HFFc6 (cell line): Measurements from ENCODE around the gene NYNRIN. TPM values are rescaled to one million over a fixed set of nuclear protein-coding genes. Genes with fewer than 3 reads are reported as not detected.
"Not testable (repeated sequence)": the region's sequence is repeated elsewhere in the genome, so short reads cannot be mapped to it uniquely, and the experiment has no call there.

Experiments used
- DNase-seq: peaks from one replicate; pipeline ENCODE4 v3.0.0-alpha.2; 2018
- H3K27ac Mint-ChIP-seq: 2 replicates; pipeline ENCODE4 v1.8.0; 2020; ENCODE audit warnings: mild to moderate bottlenecking, mixed read lengths
- H3K27me3 Mint-ChIP-seq: 2 replicates; pipeline ENCODE4 v1.8.0; 2021; ENCODE audit warnings: mild to moderate bottlenecking, moderate library complexity, mixed read lengths; ENCODE audit not compliant: insufficient read depth
- H3K36me3 Mint-ChIP-seq: 2 replicates; pipeline ENCODE4 v1.8.0; 2021; ENCODE audit warnings: low read depth, mixed read lengths
- H3K4me1 Mint-ChIP-seq: 2 replicates; pipeline ENCODE4 v1.8.0; 2020; ENCODE audit warnings: low read depth, mixed read lengths
- H3K4me3 Mint-ChIP-seq: 2 replicates; pipeline ENCODE4 v1.8.0; 2020; ENCODE audit warnings: mild to moderate bottlenecking, moderate library complexity, mixed read lengths
- H3K9me3 Mint-ChIP-seq: 2 replicates; pipeline ENCODE4 v1.8.0; 2020; ENCODE audit warnings: mild to moderate bottlenecking, mixed read lengths
- CTCF ChIP-seq: fragments of 200-600 bp; sonication (generic); IDR thresholded peaks from 2 replicates; pipeline ENCODE4 v1.5.0; 2021; ENCODE audit warnings: antibody characterized with exemption, mild to moderate bottlenecking
- total RNA-seq, 6 experiments: library from RNA; stranded (reverse); fragmentation: NEBNext Ultra II Directional; extraction: Animal tissue kit (Norgen Biotek cat#: 25700); gene quantifications; 2 replicates in 1 of 6; 3 replicates in 5 of 6; pipeline ENCODE4 v1.2.3, GENCODE V29; 2021

NYNRIN gene
- total RNA-seq, 6 experiments from 2014 or later: 3.9 to 6.3 (median 4.1) TPM

- peak overlapping the region; percentile 10; the same call in 1 of the 2 replicates for H3K27ac Mint-ChIP-seq
- no peak for TF ChIP-seq CTCF
- H3K4me1 Mint-ChIP-seq: peaks cover 36% of the 10 kb centered on the region
- no peak overlapping the region for H3K4me3 Mint-ChIP-seq
- DNase-seq: no peak
- H3K9me3 Mint-ChIP-seq: no peaks in the 10 kb centered on the region
- H3K27me3 Mint-ChIP-seq: peaks cover 2% of the 10 kb centered on the region; the same call in 1 of the 2 replicates
- peaks cover 27% of the 10 kb centered on the region; the same call in 1 of the 2 replicates for H3K36me3 Mint-ChIP-seq
These were observed 28.1 kb upstream of the NYNRIN start for GRCh38 chr14:24370748-24371147.

GRCh38 chr14:24371605-24372004 is 27.2 kb upstream of the NYNRIN start:
- H3K4me1 Mint-ChIP-seq: peaks cover 31% of the 10 kb centered on the region
- H3K4me3 Mint-ChIP-seq: not testable (repeated sequence)

GRCh38 chr14:24372701-24373416 is 25.9 kb upstream of the NYNRIN start:
- Mint-ChIP-seq H3K27ac (no peak overlapping the region), H3K4me1 (peaks cover 23% of the 10 kb centered on the region), H3K27me3 (peaks cover 2% of the 10 kb centered on the region), H3K36me3 (peaks cover 34% of the 10 kb centered on the region), H3K9me3 (no peaks in the 10 kb centered on the region), H3K4me3 (no peak overlapping the region)
- DNase-seq: no peak
- TF ChIP-seq CTCF: no peak

More at GRCh38 chr14:24371605-24372004, 27.2 kb upstream of the NYNRIN start:
- H3K36me3 Mint-ChIP-seq: peaks cover 27% of the 10 kb centered on the region; the same call in 1 of the 2 replicates
- not testable (repeated sequence) for DNase-seq, H3K9me3 Mint-ChIP-seq, H3K27me3 Mint-ChIP-seq, H3K27ac Mint-ChIP-seq

GRCh38 chr14:24376448-24377070 is 22.2 kb upstream of the NYNRIN start:
- no peak for DNase-seq
- no peaks in the 10 kb centered on the region for H3K9me3 Mint-ChIP-seq
- no peak overlapping the region for H3K4me3 Mint-ChIP-seq
- H3K4me1 Mint-ChIP-seq: peaks cover 13% of the 10 kb centered on the region; the same call in 1 of the 2 replicates
- no peak for TF ChIP-seq CTCF
- peaks cover 2% of the 10 kb centered on the region for H3K27me3 Mint-ChIP-seq
- H3K27ac Mint-ChIP-seq: no peak overlapping the region
- peaks cover 34% of the 10 kb centered on the region for H3K36me3 Mint-ChIP-seq

GRCh38 chr14:24377126-24377525 is 21.7 kb upstream of the NYNRIN start:
- Mint-ChIP-seq H3K27ac (no peak overlapping the region), H3K4me3 (no peak overlapping the region), H3K4me1 (peaks cover 12% of the 10 kb centered on the region; the same call in 1 of the 2 replicates), H3K36me3 (peaks cover 32% of the 10 kb centered on the region), H3K27me3 (peaks cover 2% of the 10 kb centered on the region), H3K9me3 (no peaks in the 10 kb centered on the region)
- DNase-seq: no peak
- TF ChIP-seq CTCF: no peak

- H3K27ac Mint-ChIP-seq: no peak overlapping the region
- no peaks in the 10 kb centered on the region for H3K9me3 Mint-ChIP-seq
- peaks cover 28% of the 10 kb centered on the region for H3K36me3 Mint-ChIP-seq
- no peak overlapping the region for H3K4me3 Mint-ChIP-seq
- no peak for TF ChIP-seq CTCF
- H3K4me1 Mint-ChIP-seq: peaks cover 12% of the 10 kb centered on the region; the same call in 1 of the 2 replicates
- peaks cover 2% of the 10 kb centered on the region for H3K27me3 Mint-ChIP-seq
- DNase-seq: no peak
These were observed 21.1 kb upstream of the NYNRIN start for GRCh38 chr14:24377657-24378056.
